KBM-7 (cell line): ENCODE results near the gene KRTAP22-2.

Experiments used
- DNase-seq: peaks from one replicate; pipeline ENCODE4 v3.0.0-alpha.2; 2015
- in situ Hi-C: fragments of 300-500 bp; cut with MboI; formaldehyde crosslinking; loops from 2 replicates; pipeline ENCODE4 v1.14.3; 2020; ENCODE audit warnings: low sequenced_read_pairs, low pct_unique_long_range_greater_than_20kb, mixed read lengths

KRTAP22-2 gene

DNA sequence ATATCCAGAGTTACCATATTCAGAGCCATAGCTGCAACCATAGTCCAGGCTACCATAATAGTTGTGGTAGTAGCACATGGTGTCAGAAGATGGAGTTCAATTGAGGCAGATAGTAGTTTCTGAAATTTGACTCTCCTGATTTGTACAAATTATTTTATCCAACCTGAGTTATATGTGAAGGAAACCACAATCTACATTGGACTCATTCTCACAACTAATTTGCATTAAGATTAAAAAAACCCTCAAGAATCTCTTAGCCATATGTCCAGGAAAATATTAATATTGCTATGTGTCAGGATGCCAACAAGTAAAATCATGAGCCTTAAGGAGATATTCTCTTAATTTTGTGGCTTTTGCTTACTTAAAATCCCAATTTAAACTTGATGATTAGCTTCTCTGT, at the start of gene KRTAP22-2:
Gene KRTAP22-2 (minus strand): TSS at position 101 of the 400 bp plus-strand sequence.
- DNase-seq, result no peak
- in situ Hi-C loops, result no loop called here

DNA sequence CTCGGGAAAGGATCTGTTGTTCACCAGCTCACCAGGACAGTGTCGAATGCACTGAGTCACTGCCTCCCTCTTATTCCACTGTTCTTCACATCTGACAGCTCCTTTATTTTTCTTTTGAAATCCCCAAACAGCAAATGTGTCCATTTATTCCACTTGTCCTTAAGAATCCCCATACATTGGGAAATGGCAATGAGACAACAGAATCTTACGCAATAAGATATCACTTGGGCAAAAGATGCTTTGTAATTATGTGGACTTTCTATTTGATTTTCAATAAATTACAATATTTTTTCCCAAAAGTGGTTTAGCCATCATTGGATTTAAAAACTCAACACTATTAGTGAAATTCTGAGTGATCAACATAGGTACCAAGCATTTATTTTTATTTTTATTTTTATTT, 48.5 kb upstream of the KRTAP22-2 start:
- in situ Hi-C loops, result no loop called here

DNA sequence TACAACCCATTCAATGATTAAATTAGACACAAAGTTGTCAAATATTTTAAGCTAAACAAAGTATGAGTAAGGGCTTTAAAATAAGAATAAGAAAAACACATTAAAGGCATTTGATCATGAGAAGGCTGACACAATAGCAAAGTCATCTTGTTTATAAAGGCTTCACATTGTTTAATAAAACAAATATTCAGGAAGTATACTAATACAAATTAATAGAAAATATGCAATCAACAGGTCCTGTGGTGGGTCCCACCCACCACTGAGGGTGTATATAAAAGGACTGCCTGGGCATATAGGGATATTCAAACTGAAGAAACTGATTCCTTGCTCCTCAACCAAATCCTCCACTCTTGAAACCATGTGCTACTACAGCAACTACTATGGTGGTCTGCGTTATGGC, 44.7 kb upstream of the KRTAP22-2 start, which contains the start of gene KRTAP20-2:
Gene KRTAP20-2 (plus strand): TSS at position 301 of the 400 bp plus-strand sequence. CDS start 58 bp downstream, at position 359.
- no peak for DNase-seq

More for the DNA sequence above, 48.5 kb upstream of the KRTAP22-2 start:
- no peak for DNase-seq

DNA sequence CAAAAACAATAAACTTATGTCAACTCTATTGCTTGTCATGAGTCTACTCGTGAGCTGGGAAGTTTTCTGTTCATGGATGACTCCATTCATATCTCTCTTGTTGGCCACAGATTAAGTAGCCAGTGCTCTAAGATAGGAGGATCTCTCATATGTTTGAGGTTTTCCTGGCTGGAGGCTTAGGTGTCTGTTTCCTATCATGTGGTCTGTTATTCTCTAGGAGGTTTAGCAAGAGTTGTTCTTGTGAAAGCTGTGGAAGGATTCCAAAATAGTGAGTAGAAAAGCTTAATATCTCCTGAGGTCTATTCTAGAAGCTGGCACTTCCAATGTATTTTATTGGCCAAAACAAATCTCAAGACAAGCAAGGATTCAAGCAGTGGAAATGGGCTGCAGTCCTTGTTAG, 39.0 kb upstream of the KRTAP22-2 start:
- DNase-seq, result no peak
- in situ Hi-C loops, result no loop called here

More for the DNA sequence above, 44.7 kb upstream of the KRTAP22-2 start, which contains the start of gene KRTAP20-2:
- in situ Hi-C loops, result no loop called here

DNA sequence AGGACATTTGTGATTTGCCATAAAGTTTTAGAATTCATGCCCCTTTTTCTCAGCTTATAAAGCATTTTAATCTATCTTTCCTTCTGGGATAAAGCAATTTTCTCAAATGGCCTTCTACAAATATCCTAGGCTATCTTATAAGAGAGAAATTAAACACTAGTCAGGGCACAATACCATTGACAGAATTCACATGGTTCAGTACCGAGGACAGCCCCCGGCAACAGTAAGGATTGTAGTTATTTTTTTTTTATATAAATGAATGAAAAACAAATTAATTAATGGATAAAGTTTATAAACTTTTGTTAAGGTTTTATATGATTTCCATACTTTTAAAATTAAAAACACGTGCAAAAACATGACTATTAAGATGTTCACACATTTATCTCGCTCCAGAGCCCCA, 37.9 kb upstream of the KRTAP22-2 start:
- in situ Hi-C loops, result no loop called here
- DNase-seq, result no peak

DNA sequence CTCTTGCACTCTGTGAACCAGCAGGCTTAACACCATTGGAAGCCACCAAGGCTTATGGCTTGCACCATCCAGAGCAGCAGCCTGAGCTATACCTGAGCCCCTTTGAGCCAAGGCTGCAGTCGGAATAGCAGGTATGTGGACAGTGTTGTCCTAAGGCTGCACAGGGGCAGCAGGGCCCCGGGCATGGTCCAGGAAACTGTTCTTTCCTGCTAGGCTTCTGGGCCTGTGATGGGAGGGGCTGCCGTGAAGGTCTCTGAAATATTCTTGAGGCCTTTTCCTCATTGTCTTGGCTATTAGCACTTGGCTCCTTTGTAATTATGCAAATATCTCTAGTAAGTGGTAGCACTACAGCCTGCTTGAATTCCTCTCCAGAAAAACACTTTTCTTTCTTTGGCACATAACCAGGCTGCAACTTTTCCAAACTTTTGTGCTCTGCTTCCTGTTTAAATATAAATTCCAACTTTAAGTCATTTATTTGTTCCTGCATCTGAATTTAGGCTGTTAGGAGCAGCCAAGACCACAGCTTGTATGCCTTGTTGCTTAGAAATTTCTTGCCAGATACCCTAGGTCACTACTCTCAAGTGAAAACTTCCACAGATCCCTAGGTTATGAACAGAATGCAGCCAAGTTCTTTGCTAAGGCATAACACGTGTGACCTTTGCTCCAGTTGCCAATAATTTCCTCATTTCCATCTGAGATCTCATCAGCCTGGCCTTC, 35.4 kb upstream of the KRTAP22-2 start:
- no peak for DNase-seq
- in situ Hi-C loops, result no loop called here

DNA sequence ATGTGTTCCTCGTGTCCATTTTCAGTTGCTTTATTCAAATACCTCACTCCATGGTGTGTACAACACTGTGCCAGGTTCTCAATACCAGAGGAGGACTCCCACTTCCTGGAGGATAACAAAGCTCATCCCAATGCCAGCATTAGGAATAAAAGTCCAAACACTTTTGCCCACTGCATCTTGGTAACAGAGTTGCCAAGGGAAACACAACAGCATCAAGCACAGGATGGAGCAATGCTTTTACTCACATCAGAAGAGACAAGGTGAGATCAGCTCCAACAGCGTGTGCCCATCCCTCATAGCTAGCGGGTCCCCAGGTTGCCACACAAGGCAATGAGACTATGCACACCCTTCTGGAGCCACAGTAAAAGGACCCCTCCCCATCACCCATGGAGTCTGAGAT, 33.2 kb upstream of the KRTAP22-2 start:
- no peak for DNase-seq
- in situ Hi-C loops, result no loop called here

DNA sequence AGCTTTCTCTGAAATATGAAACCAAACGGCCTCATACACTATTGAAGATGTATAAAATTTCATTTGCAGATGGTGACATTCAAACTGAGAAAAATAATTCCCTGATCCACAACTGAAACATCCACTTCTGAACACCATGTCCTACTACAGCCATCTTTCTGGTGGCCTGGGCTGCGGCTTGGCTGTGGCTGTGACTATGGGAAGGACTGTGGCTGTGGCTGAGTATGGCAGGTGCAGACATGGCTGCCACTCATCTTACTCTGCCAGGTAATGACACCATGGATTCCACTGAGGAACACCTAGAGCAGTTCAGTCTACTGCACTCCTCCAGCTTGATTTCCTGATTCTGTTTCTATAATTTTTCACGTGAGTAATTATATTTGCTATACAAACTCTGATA, 30.3 kb upstream of the KRTAP22-2 start, which contains the start of gene KRTAP20-4:
Gene KRTAP20-4 (plus strand): TSS at position 106 of the 400 bp plus-strand sequence.
- DNase-seq, result no peak
- in situ Hi-C loops, result no loop called here

DNA sequence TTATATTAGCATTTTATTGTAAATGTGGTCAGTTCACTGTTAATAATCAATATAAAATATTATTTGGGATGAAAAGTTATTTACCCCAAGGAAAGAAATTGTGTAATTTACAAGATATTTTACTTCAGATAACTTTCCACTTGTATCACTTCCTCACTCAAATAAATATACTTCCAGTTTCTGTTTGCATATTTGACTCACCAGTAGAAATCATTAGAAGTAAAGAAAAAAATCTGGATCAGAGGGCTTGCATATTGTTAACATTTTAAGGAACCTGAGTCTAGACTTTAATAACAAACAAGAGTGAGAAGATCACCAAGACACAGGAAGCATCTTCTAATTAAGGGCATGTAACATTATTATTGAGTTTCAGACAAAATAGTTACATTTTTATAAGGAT, 29.9 kb upstream of the KRTAP22-2 start:
- DNase-seq, result no peak

DNA sequence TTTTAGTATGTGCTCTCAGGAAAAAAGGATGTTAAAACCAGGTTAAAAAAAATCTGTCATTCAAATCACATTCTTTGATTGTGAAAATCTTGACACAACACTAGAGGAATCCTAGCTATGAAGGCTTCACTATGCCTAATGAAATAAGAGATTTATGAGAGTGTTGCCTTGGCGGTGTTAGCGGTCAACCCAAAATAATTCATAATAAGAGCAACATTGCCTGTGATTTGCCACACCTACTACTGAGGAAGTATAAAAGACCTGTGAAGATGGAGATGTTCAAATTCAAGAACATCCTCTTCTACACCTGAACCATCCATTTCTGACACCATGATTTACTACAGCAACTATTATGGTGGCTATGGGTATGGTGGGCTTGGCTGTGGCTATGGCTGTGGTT, 25.9 kb upstream of the KRTAP22-2 start, which contains the start of gene KRTAP20-1:
Gene KRTAP20-1 (plus strand): TSS at position 301 of the 400 bp plus-strand sequence. CDS start 30 bp downstream, at position 331.
- no peak for DNase-seq
- in situ Hi-C loops, result no loop called here

More for the DNA sequence above, 29.9 kb upstream of the KRTAP22-2 start:
- in situ Hi-C loops, result no loop called here

DNA sequence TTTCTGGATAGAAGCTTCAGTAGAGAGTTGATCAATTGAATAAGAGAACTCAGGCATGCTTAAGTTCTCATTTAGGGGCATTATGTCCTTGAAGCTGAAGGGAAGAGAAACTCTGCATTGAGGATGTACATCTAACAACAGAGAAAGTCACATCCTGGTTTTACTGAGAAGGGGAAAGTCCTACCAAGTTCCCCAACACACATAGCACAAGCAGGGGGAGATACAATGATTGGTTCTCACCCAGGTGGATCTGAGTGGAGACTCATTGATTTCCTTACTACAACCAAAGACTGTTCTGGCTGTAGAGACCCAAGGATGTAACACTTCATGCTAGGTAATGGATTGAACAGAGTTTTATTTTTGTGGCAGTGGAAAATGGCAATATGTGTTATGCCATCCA, 25.0 kb upstream of the KRTAP22-2 start:
- no peak for DNase-seq
- in situ Hi-C loops, result no loop called here

DNA sequence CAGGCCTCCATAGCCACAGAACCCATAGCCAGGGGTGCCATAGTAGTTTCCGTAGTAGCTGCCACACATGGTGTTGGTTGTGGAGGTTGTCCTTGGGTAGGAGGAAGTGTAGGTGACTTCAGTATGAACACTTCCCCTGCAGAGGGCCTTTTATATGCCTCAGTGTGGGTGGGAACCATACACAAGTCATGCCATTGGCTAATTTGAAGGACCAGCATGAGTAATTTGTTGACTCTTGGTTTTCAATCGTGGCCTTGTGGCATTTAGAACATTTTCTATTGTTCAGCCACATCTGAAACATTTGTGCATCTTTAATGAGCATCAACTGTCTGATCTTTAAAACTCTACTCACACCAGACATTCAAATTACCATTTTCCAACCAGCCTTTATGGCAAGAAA, 23.6 kb upstream of the KRTAP22-2 start, which contains the start of gene KRTAP6-1:
Gene KRTAP6-1 (minus strand): TSS at position 95 of the 400 bp plus-strand sequence. CDS start 26 bp downstream, at position 69.
- no peak for DNase-seq
- in situ Hi-C loops, result no loop called here

DNA sequence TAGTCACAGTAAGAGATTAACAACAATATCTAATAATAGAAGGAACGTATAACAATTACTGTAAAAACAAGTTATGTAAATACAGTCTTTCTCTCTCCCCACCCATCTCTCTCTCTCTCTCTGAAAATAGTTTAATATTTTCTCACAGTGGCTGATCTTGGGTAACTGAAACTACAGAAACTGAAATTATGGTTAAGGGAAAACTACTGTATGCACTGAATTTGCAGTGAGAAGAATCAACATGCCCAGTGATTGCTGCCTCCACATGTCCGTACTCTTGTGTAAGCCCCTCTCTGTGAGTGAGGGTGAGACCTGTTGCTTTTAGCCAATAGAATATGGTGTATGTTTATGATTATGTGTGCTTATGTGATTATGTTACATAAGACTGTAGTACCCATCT, 21.9 kb upstream of the KRTAP22-2 start:
- DNase-seq, result no peak
- in situ Hi-C loops, result no loop called here

DNA sequence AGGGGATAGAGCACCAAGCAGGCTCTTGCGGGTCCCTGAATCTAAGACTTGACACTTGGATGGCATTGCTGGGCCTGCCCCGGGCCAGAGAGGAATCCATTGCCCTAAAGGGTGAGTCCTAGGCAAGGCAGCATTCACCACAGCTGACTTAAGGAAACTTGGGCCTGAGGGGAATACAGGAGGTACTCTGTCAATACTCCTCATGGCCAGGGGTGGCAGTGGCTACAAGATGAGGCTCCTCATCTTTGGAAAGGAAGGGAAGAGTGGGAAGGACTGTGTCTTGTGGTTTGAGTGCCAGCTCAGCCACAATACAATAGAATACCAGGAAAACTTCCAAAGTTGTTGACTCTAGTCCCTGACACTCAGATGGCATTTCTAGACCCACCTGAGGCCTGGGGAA, 15.8 kb upstream of the KRTAP22-2 start:
- in situ Hi-C loops, result no loop called here
- no peak for DNase-seq

DNA sequence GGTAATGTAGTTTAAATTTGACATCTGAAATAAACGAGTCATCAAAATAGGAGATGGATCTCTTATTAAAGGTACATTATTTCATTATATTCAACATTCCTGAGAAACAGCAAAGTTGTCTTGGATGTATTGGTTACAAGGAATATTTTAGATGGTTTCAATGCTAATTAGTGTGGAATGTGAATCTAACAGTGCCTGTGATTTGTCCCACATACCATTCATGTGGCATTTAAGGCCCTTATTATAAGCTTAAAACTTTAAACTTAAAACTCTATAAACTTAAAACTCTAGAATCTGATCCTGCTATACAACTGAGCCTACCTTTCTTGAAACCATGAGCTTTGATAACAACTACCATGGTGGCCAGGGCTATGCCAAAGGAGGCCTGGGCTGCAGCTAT, 10.6 kb upstream of the KRTAP22-2 start, which contains the start of gene KRTAP22-1:
Gene KRTAP22-1 (plus strand): TSS at position 301 of the 400 bp plus-strand sequence.
- in situ Hi-C loops, result no loop called here
- no peak for DNase-seq

DNA sequence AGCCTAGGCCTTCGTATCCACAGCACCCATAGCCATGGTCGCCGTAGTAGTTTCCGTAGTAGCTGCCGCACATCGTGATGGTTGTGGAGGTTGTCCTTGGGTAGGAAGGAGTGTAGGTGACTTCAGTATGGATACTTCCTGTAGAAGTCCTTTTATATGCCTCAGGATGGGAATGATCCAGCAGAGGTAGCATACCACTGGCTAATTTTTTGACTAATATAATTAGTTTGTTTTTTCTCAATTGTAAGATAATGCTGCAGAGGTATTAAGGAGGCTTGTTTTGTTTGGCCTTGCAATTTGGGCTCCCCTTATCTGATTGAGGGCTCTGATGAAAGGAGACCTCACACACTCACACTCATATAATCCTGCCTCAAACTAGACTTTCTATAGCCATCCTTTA, 8.6 kb upstream of the KRTAP22-2 start, which contains the start of gene KRTAP6-2:
Gene KRTAP6-2 (minus strand): TSS at position 101 of the 400 bp plus-strand sequence. CDS start 28 bp downstream, at position 73.
- DNase-seq, result no peak
- in situ Hi-C loops, result no loop called here

DNA sequence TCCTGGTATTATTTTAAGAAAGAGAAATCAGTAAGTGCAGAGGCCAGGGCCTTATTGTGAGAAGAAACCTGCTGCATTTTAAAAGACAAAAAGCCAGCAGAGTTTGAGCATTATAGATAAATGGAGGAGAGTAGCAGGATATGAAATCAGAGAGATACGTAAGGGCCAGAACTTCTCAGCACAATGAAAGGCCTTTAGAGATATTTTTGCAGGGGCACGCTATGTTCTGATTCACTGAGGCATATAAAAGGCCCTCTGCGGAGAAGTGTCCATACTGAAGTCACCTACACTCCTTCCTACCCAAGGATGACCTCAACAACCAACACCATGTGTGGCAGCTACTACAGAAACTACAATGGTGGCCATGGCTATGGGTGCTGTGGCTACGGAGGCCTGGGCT, 1.9 kb upstream of the KRTAP22-2 start, which contains the start of gene KRTAP6-3:
Gene KRTAP6-3 (plus strand): TSS at position 301 of the 400 bp plus-strand sequence. CDS start 6 bp downstream, at position 307.
- DNase-seq, result no peak
- in situ Hi-C loops, result no loop called here

DNA sequence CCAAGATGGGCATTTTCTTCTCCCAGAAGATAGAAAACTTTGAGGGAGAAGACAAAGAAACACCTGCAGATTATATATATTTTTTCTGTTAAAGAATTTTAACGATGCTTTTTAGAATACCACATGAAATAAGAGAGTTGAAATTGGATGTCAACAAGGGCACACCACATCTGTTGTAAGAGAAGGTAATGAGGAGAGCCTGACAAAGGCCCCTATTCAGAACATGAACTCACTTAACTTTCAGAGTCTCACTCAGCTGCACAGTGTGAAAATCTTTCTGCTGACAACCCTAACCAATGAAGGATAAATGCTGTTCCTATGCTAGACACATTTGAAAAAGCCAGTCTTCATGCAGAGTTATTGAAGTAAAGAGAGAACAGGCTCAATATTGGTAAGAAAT, 7.3 kb downstream of the KRTAP22-2 start:
- no peak for DNase-seq
- in situ Hi-C loops, result no loop called here

DNA sequence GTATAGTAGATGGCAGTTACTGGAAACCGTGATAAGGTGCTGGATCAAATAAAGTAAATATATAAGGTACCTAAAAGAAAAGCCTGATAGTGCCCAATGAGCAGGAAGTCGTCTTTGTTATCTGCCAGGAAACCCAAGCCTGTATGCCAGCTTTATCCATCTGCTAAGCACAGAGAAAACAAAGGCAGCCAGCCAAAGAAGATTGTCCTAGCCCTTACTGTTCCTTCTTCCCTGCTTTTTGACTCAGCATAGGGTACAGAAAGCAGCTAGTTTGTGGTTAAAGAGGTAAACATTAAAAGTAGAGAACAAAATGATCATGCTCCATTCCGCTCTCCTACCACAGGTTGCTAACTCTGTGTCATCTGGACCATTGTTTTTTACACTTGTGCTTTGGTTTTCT, 10.1 kb downstream of the KRTAP22-2 start:
- no peak for DNase-seq

DNA sequence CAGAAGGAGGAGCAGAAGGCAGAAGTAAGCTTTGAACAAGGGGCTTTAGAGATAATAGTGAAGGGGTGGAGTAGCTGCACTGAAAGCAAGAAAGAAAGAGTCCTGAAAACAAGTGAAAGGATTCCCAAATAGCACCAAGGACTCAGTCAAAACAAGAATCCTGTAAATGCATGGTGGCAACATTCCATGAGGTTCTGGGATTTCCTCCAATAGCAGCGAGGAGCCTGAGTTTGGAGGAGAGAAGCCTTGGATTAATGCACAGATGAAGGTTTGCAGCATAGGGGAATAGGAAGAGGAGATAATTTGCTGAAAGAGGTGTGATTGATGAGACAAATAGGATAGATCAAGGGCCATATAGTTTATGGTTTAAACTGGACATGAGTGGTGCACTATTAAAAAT, 10.9 kb downstream of the KRTAP22-2 start:
- no peak for DNase-seq
- in situ Hi-C loops, result no loop called here

More for the DNA sequence above, 10.1 kb downstream of the KRTAP22-2 start:
- in situ Hi-C loops, result no loop called here
